MCF 10A (cell line): Measurements from ENCODE around the gene ARL11. TPM values are rescaled to one million over a fixed set of nuclear protein-coding genes. Genes with fewer than 3 reads are reported as not detected.

Experiments
- BruUV-seq: library from RNA; stranded (reverse); fragments of 400-500 nt; replicated peaks from 2 replicates; lab custom pipeline; 2021; lab: Mats Ljungman, UMichigan
- CTCF ChIA-PET: fragments of 300-600 bp; sonication (Branson Sonifier 250); formaldehyde crosslinking; extraction: SDS; loops from one replicate; lab custom pipeline; 2021; ENCODE audit warnings: antibody characterized with exemption, inconsistent platforms; lab: Yijun Ruan, JAX
- POLR2A ChIA-PET: fragments of 300-600, 350-650 bp; sonication (Branson Sonifier 250); formaldehyde crosslinking; extraction: SDS; loops from one replicate; lab custom pipeline; 2020; ENCODE audit warnings: antibody characterized with exemption, inconsistent platforms; lab: Yijun Ruan, JAX
- DNase-seq: peaks from one replicate; pipeline ENCODE4 v3.0.0-alpha.2; 2018; ENCODE audit not compliant: unreplicated experiment
- H3K27ac Mint-ChIP-seq: one replicate; pipeline ENCODE4 v1.8.0; 2022; ENCODE audit warnings: mild to moderate bottlenecking, low read depth, mixed read lengths; ENCODE audit not compliant: unreplicated experiment
- H3K27me3 Mint-ChIP-seq: one replicate; pipeline ENCODE4 v1.8.0; 2022; ENCODE audit warnings: mixed read lengths; ENCODE audit not compliant: insufficient read depth, unreplicated experiment
- H3K36me3 Mint-ChIP-seq: one replicate; pipeline ENCODE4 v1.8.0; 2022; ENCODE audit warnings: mild to moderate bottlenecking, moderate library complexity, mixed read lengths; ENCODE audit not compliant: insufficient read depth, unreplicated experiment
- H3K4me1 Mint-ChIP-seq: one replicate; pipeline ENCODE4 v1.8.0; 2022; ENCODE audit warnings: mixed read lengths; ENCODE audit not compliant: insufficient read depth, unreplicated experiment
- H3K4me3 Mint-ChIP-seq: one replicate; pipeline ENCODE4 v1.8.0; 2022; ENCODE audit warnings: mild to moderate bottlenecking, moderate library complexity, mixed read lengths; ENCODE audit not compliant: unreplicated experiment
- H3K9me3 Mint-ChIP-seq: one replicate; pipeline ENCODE4 v1.8.0; 2022; ENCODE audit warnings: mixed read lengths; ENCODE audit not compliant: unreplicated experiment
- intact Hi-C: fragments of 100-400 bp; cut with micrococcal nuclease; formaldehyde crosslinking; loops from 2 replicates; pipeline ENCODE4 v1.14.1; 2022
- total RNA-seq: library from RNA; stranded (reverse); gene quantifications from 2 replicates; pipeline ENCODE4 v1.2.3, GENCODE V29; 2022
- TF ChIP-seq, protein P1 (sequence below): fragments of 200-600 bp; IDR thresholded peaks from one replicate; pipeline ENCODE4 v1.8.0; 2022; ENCODE audit warnings: antibody characterized with exemption, mild to moderate bottlenecking; ENCODE audit not compliant: unreplicated experiment

The ARL11 gene
- total RNA-seq, 1 experiment from 2014 or later = not detected

DNA sequence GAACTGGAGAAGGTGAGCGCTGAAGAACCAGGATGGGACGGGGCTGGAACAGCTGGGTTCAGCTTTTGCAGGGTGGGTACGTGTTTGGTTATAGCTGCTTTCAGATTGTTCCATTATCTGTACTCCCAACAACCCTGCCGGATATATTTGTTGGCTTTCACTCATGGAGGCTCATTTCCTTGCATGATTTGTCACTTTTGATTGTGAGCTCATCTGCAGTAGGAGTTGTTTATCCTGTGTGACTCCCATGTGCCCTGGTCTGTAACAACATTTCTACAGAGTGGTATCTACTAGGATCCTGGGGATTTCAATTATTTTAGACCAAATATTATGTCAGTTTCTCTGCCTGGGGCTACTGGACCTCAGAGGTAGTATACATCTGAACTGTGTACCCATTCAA lies 5.4 kb downstream of the ARL11 start:
- ChIA-PET POLR2A (no interaction called here), CTCF (interaction anchor here (0.5 to 0.9 kb wide), 2 partner anchors 15 to 376 kb away, joined by 3 read pairs; no protein-coding TSS in a partner anchor)
- H3K27ac Mint-ChIP-seq = no peak overlapping the region
- no peaks in the 10 kb centered on the region for H3K9me3 Mint-ChIP-seq
- DNase-seq = no peak
- no peaks in the 10 kb centered on the region for H3K36me3 Mint-ChIP-seq
- peaks cover 7% of the 10 kb centered on the region for H3K4me1 Mint-ChIP-seq
- intact Hi-C loops = no loop called here
- no TSS peak for BruUV-seq
- no peak overlapping the region for H3K4me3 Mint-ChIP-seq
- no peaks in the 10 kb centered on the region for H3K27me3 Mint-ChIP-seq
- TF ChIP-seq, protein P1, sequence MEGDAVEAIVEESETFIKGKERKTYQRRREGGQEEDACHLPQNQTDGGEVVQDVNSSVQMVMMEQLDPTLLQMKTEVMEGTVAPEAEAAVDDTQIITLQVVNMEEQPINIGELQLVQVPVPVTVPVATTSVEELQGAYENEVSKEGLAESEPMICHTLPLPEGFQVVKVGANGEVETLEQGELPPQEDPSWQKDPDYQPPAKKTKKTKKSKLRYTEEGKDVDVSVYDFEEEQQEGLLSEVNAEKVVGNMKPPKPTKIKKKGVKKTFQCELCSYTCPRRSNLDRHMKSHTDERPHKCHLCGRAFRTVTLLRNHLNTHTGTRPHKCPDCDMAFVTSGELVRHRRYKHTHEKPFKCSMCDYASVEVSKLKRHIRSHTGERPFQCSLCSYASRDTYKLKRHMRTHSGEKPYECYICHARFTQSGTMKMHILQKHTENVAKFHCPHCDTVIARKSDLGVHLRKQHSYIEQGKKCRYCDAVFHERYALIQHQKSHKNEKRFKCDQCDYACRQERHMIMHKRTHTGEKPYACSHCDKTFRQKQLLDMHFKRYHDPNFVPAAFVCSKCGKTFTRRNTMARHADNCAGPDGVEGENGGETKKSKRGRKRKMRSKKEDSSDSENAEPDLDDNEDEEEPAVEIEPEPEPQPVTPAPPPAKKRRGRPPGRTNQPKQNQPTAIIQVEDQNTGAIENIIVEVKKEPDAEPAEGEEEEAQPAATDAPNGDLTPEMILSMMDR = no peak

DNA sequence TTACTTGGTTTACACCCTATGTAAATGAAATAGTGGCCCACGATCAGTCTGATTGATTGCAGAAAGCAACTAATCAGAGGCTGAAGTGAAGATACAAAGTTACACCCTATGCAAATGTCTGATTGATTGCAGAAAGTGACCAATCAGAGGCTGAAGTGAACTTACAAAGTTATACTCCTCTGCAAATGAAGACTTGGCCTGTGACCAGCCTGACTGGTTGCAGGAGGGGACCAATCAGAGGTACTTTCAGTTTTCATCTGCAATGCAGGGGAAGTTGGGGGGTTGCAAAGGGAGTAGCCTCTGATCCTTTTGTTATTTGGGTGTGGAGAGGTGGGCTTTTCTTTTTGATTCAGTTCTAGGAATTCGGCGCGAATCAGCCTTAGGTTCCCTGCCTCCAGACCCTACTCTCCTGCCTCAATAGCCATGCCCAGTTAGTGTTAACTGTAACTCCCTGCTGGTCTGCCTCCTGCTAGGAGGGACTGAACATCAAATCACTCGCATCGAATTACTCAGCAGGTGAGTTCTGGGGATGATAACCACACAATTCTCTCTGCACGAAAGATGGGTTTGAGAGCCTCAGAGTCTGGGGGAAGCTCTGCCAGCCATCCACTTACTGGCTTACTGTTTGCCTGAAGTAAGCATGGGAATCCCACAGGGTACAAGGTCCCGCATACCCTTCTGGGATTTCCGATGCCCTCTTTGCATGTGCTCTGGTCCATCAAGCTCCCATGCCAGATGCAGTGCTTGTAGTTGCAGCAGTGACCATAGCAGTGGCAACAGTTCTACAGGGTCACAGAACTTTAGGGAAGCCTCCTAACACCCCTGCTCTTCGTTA lies 7.5 kb downstream of the ARL11 start:
- H3K27me3 Mint-ChIP-seq = no peaks in the 10 kb centered on the region
- ChIA-PET POLR2A (no interaction called here), CTCF (no interaction called here)
- H3K27ac Mint-ChIP-seq = no peak overlapping the region
- intact Hi-C loops = no loop called here
- H3K9me3 Mint-ChIP-seq = no peaks in the 10 kb centered on the region
- DNase-seq = no peak
- BruUV-seq = no TSS peak
- TF ChIP-seq, protein P1 = no peak
- peaks cover 7% of the 10 kb centered on the region for H3K4me1 Mint-ChIP-seq
- peaks cover under 1% of the 10 kb centered on the region for H3K36me3 Mint-ChIP-seq
- H3K4me3 Mint-ChIP-seq = no peak overlapping the region

DNA sequence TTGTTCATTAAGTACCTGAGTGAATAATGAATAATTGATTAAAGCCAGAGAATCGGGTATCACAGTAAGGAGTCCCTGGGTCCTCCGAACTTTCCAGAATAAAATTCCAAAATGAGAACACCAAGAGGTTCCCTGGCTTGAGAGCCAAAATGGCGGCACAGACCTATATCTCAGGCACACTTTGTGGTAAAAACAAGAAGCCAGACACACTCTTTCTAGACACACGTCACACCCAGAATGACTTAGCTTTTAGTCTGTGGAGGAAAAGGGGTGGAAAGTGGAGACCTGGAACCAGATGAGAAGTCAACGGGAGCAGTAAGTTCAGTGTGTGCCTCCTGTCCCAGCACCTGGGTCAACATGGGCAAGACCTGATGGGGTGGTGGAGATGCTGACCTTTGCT lies 8.4 kb downstream of the ARL11 start:
- BruUV-seq = no TSS peak
- no peaks in the 10 kb centered on the region for H3K27me3 Mint-ChIP-seq
- no peak overlapping the region for H3K27ac Mint-ChIP-seq
- ChIA-PET CTCF (interaction anchor here (0.5 kb wide), 1 partner anchor 184 kb away, joined by 3 read pairs; no protein-coding TSS in a partner anchor), POLR2A (no interaction called here)
- no peaks in the 10 kb centered on the region for H3K9me3 Mint-ChIP-seq
- intact Hi-C loops = no loop called here
- H3K4me1 Mint-ChIP-seq = peaks cover 10% of the 10 kb centered on the region
- DNase-seq = no peak
- H3K4me3 Mint-ChIP-seq = no peak overlapping the region
- H3K36me3 Mint-ChIP-seq = peaks cover 6% of the 10 kb centered on the region
- TF ChIP-seq, protein P1 = no peak

DNA sequence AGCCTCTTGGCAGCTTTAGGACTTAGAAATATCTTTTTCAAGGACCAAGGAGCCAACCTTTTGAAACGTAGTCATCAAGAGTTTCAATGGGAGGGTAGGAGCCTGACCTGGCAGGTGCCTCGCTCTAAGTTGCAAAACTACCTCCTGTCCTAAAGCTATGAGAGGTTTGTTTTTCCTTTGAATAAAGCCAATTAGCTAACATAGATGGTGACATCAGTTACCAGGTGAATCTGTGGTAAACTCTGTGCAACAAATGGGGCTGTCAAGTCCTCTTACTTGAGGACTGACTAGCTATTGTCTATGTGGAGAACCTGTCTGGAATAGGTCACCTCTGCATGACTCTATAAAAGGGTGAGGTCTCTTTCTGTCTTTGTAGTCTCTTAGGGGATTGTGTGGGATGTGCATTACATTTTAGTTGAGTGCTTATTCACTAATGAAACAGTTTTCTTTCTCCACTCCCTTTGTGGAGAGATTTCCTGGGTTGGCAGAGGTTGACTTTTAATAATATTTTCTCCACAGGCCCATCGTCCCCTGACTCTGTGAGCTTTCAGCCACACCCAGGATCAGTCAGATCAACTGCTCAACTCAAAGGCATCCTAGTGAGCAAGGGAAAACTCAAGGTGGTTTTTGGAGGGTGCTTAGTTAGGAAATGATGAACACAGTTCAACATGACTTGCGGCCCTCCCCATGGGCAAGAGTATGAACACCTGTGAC lies 9.9 kb downstream of the ARL11 start:
- ChIA-PET POLR2A (interaction anchor here (0.6 to 0.9 kb wide), 3 partner anchors 54 to 1431 kb away, joined by 3 to 7 read pairs (median 4); no protein-coding TSS in a partner anchor), CTCF (interaction anchor here (0.6 to 0.8 kb wide), 4 partner anchors 12 to 614 kb away, joined by 3 to 4 read pairs (median 3); no protein-coding TSS in a partner anchor)
- peak overlapping the region; percentile 46 for H3K27ac Mint-ChIP-seq
- no peaks in the 10 kb centered on the region for H3K9me3 Mint-ChIP-seq
- H3K36me3 Mint-ChIP-seq = peaks cover 9% of the 10 kb centered on the region
- H3K27me3 Mint-ChIP-seq = no peaks in the 10 kb centered on the region
- TF ChIP-seq, protein P1 = no peak
- H3K4me1 Mint-ChIP-seq = peaks cover 24% of the 10 kb centered on the region
- H3K4me3 Mint-ChIP-seq = no peak overlapping the region
- no peak for DNase-seq
- BruUV-seq = no TSS peak
- intact Hi-C loops = no loop called here
